Ascending aorta (tissue), 2 donors: ENCODE results near the gene SQSTM1. TPM values are rescaled to one million over a fixed set of nuclear protein-coding genes. Genes with fewer than 3 reads are reported as not detected.

Source experiments
- DNase-seq, 2 donors: peaks; one replicate each; pipeline ENCODE4 v3.0.0-alpha.2; 2019; ENCODE audit warnings: low spot score in 2 of 2
- H3K27ac ChIP-seq, 2 donors: fragments of 200-600 bp; sonication (generic); one replicate each; pipeline ENCODE4 v1.5.1; 2016 to 2017; ENCODE audit warnings: mild to moderate bottlenecking in 1 of 2
- H3K27me3 ChIP-seq: fragments of 200-600 bp; sonication (generic); one replicate; pipeline ENCODE4 v1.5.1; 2017
- H3K36me3 ChIP-seq, 2 donors: fragments of 200-600 bp; sonication (generic); one replicate each; pipeline ENCODE4 v1.5.1; 2016
- H3K4me1 ChIP-seq, 2 donors: fragments of 200-600 bp; sonication (generic); one replicate each; pipeline ENCODE4 v1.5.1; 2016 to 2017; ENCODE audit warnings: mild to moderate bottlenecking in 1 of 2
- H3K4me3 ChIP-seq, 2 donors: fragments of 200-600 bp; sonication (generic); one replicate each; pipeline ENCODE4 v1.5.1; 2016 to 2017; ENCODE audit warnings: mild to moderate bottlenecking in 1 of 2
- H3K9me3 ChIP-seq, 2 donors: fragments of 200-600 bp; sonication (generic); one replicate each; pipeline ENCODE4 v1.5.1; 2016
- intact Hi-C: fragments of 100-400 bp; cut with DNase I; formaldehyde crosslinking; loops from one replicate; pipeline ENCODE4 v1.15.1; 2023
- total RNA-seq: library from RNA; depleted of rRNA; stranded (reverse); fragments of >200 nt; gene quantifications from one replicate; pipeline ENCODE4 v1.1.0, GENCODE V29; 2016
- TF ChIP-seq, protein P1 (sequence below), 3 experiments: fragments of 200-600 bp in 2 of 3; fragments of 450-650 bp in 1 of 3; sonication (generic) in 2 of 3; IDR thresholded peaks; one replicate each; pipeline ENCODE4 v1.5.1; 2016 to 2019; ENCODE audit warnings: antibody characterized with exemption in 3 of 3, mild to moderate bottlenecking in 1 of 3, moderate library complexity in 1 of 3

Gene SQSTM1
- total RNA-seq, 1 donor from 2014 or later: 476 TPM

DNA sequence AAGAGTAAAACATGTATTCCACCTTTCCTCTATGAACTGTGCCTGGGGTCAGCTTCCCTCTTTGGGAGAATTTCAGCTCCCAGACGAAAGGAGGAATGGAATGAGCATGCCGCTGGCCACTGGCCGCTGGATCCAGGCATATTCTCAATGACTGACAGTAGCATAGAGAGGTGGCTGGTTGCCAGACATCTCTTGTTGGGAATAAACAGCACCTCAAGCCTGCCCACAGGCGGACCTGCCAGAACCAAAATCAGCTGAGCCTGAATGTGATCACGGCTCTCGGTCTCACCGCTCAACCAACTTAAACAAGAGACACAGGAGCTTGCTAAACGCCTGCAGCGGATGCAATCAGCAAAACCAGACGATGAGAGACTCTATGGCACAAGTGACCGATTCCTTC lies 66.4 kb downstream of the SQSTM1 start:
- Histone ChIP-seq H3K27me3 (no peaks in the 10 kb centered on the region), H3K4me1 (no peaks in the 10 kb centered on the region), H3K27ac (no peak overlapping the region), H3K36me3 (peaks cover 76 to 94% of the 10 kb centered on the region in 2 donors), H3K9me3 (peaks cover 7 to 22% of the 10 kb centered on the region in 2 donors), H3K4me3 (no peak overlapping the region)
- intact Hi-C loops: no loop called here
- TF ChIP-seq, protein P1, sequence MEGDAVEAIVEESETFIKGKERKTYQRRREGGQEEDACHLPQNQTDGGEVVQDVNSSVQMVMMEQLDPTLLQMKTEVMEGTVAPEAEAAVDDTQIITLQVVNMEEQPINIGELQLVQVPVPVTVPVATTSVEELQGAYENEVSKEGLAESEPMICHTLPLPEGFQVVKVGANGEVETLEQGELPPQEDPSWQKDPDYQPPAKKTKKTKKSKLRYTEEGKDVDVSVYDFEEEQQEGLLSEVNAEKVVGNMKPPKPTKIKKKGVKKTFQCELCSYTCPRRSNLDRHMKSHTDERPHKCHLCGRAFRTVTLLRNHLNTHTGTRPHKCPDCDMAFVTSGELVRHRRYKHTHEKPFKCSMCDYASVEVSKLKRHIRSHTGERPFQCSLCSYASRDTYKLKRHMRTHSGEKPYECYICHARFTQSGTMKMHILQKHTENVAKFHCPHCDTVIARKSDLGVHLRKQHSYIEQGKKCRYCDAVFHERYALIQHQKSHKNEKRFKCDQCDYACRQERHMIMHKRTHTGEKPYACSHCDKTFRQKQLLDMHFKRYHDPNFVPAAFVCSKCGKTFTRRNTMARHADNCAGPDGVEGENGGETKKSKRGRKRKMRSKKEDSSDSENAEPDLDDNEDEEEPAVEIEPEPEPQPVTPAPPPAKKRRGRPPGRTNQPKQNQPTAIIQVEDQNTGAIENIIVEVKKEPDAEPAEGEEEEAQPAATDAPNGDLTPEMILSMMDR (IDR thresholded peaks at IDR 0.05): no peak
- DNase-seq: no peak

Other genes starting within 250 kb of the SQSTM1 start
- gene HNRNPH1, start 197.2 kb upstream of the SQSTM1 start, total RNA-seq: 206 TPM
- gene CBY3, start 139.9 kb upstream of the SQSTM1 start, total RNA-seq: not detected
- 214 TPM for gene CANX, start 121.9 kb upstream of the SQSTM1 start, total RNA-seq
- gene MAML1, start 88.1 kb upstream of the SQSTM1 start, total RNA-seq: 42.6 TPM
- 91.7 TPM for gene LTC4S, start 26.9 kb upstream of the SQSTM1 start, total RNA-seq
- 207 TPM for gene MGAT4B, start 14.0 kb upstream of the SQSTM1 start, total RNA-seq
- gene MRNIP, start 37.9 kb downstream of the SQSTM1 start, total RNA-seq: 17.3 TPM
- 220 TPM for gene TBC1D9B, start 87.0 kb downstream of the SQSTM1 start, total RNA-seq